HepG2 (cell line): ENCODE results near the gene PTPRQ. TPM values are rescaled to one million over a fixed set of nuclear protein-coding genes. Genes with fewer than 3 reads are reported as not detected.

Experiments used
- ATAC-seq: fragments of 200-7000 bp; cut with Tn5 transposase; 3 replicates; pipeline ENCODE4 v1.9.1; 2020; ENCODE audit warnings: mild to moderate bottlenecking, moderate library complexity
- BruUV-seq: library from RNA; stranded (reverse); fragments of 400-500 nt; replicated peaks from 2 replicates; lab custom pipeline; 2021; lab: Mats Ljungman, UMichigan
- CTCF ChIA-PET: fragments of 300-600 bp; formaldehyde crosslinking; extraction: SDS; loops from one replicate; lab custom pipeline; 2021; ENCODE audit warnings: low total read pairs, inconsistent platforms, low intra/inter-chr PET ratio; lab: Yijun Ruan, JAX
- POLR2A ChIA-PET: fragments of 350-600 bp; sonication (Branson Sonifier 250); formaldehyde crosslinking; loops from one replicate; lab custom pipeline; 2020; ENCODE audit warnings: antibody characterized with exemption, inconsistent platforms; lab: Yijun Ruan, JAX
- DNase-seq: peaks from one replicate; pipeline ENCODE4 v3.0.0-alpha.2; 2015; ENCODE audit warnings: low spot score
- FAIRE-seq: peaks from 3 replicates; lab custom pipeline; 2011; peaks lifted over from hg19 to GRCh38; lab: Jason Lieb, UNC
- H2AFZ ChIP-seq: one replicate; pipeline ENCODE4 v1.6.1; 2011; ENCODE audit warnings: low read length, inconsistent platforms
- H3K27ac ChIP-seq: fragments of 300-600 bp; 3 replicates; pipeline ENCODE4 v1.8.0; 2011; ENCODE audit warnings: mixed run types, mild to moderate bottlenecking, mixed read lengths, low read length, inconsistent platforms; ENCODE audit not compliant: insufficient read depth; ENCODE audit errors: extremely low read length
- H3K27me3 ChIP-seq, 2 experiments: fragments of 200-600 bp in 1 of 2; 2 replicates in 1 of 2; 3 replicates in 1 of 2; pipeline versions ENCODE4 v1.6.0 to v1.8.0; 2011; ENCODE audit warnings: low read length in 2 of 2, mild to moderate bottlenecking in 2 of 2, moderate library complexity in 2 of 2, inconsistent platforms in 1 of 2; ENCODE audit not compliant: insufficient read depth in 2 of 2, control insufficient read depth in 1 of 2
- H3K36me3 ChIP-seq, 2 experiments: fragments of 200-600 bp in 1 of 2; replicated peaks in 1 of 2; 2 replicates in 1 of 2; 3 replicates in 1 of 2; pipeline versions ENCODE4 v1.5.1 to v1.8.0; 2011; ENCODE audit warnings: low read length in 2 of 2, inconsistent platforms in 1 of 2; ENCODE audit not compliant: insufficient read depth in 2 of 2, control insufficient read depth in 1 of 2
- H3K4me1 ChIP-seq: 2 replicates; pipeline ENCODE4 v1.5.1; 2012; ENCODE audit warnings: low read length, inconsistent platforms; ENCODE audit not compliant: insufficient read depth
- H3K4me2 ChIP-seq: 2 replicates; pipeline ENCODE4 v1.6.0; 2011; ENCODE audit warnings: low read depth, low read length, inconsistent platforms
- H3K4me3 ChIP-seq, 3 experiments: fragments of 200-600 bp in 1 of 3; sonication (generic), shearing (Covaris generic) in 1 of 3; replicated peaks in 1 of 3; 2 replicates each; pipeline ENCODE4 v1.5.1; 2011 to 2016; ENCODE audit warnings: low read length in 3 of 3, inconsistent platforms in 2 of 3, low read depth in 2 of 3, mild to moderate bottlenecking in 2 of 3, control low read depth in 1 of 3, mixed read lengths in 1 of 3; ENCODE audit not compliant: insufficient read depth in 1 of 3
- H3K79me2 ChIP-seq: one replicate; pipeline ENCODE4 v1.6.1; 2011; ENCODE audit warnings: low read length, inconsistent platforms; ENCODE audit not compliant: insufficient read depth
- H3K9ac ChIP-seq: 2 replicates; pipeline ENCODE4 v1.6.0; 2011; ENCODE audit warnings: mild to moderate bottlenecking, low read depth, low read length, inconsistent platforms; ENCODE audit not compliant: insufficient read depth
- H3K9me3 ChIP-seq: 2 replicates; pipeline ENCODE4 v1.5.1; 2012; ENCODE audit warnings: mild to moderate bottlenecking, low read length
- H4K20me1 ChIP-seq: 2 replicates; pipeline ENCODE4 v1.6.0; 2011; ENCODE audit warnings: inconsistent platforms, mild to moderate bottlenecking, low read length, moderate library complexity; ENCODE audit not compliant: insufficient read depth
- MNT ChIP-seq: fragments of 450-650 bp; IDR thresholded peaks from 2 replicates; pipeline ENCODE4 v1.6.1; 2016
- SPEN ChIP-seq: sonication (generic); formaldehyde crosslinking; IDR thresholded peaks from 2 replicates; pipeline ENCODE4 v1.5.1; 2020; ENCODE audit warnings: low read depth, mild to moderate bottlenecking, missing genetic modification reagents
- TAF15 ChIP-seq: fragments of 200-400 bp; formaldehyde crosslinking; IDR thresholded peaks from one replicate; pipeline ENCODE4 v1.6.1; 2018; ENCODE audit warnings: mild to moderate bottlenecking, low read depth, low read length; ENCODE audit not compliant: poor library complexity, severe bottlenecking
- ZIK1 ChIP-seq: sonication (generic); formaldehyde crosslinking; IDR thresholded peaks from 2 replicates; pipeline ENCODE4 v1.5.0; 2020; ENCODE audit warnings: mild to moderate bottlenecking, low read depth, missing genetic modification reagents, borderline replicate concordance
- WGBS: methylation state at CpG from one replicate; pipeline ENCODE4 v1.1.6; 2017; ENCODE audit warnings: low lambda C conversion rate; 5-methylcytosine and 5-hydroxymethylcytosine counted together
- in situ Hi-C: cut with HindIII; loops from 2 replicates; pipeline ENCODE4 v1.10.0; 2017; ENCODE audit warnings: low pct_unique_long_range_greater_than_20kb; ENCODE audit not compliant: extremely low pct_ligation_motif_present
- intact Hi-C: fragments of 100-400 bp; cut with micrococcal nuclease; formaldehyde crosslinking; loops from one replicate; pipeline ENCODE4 v1.10.0; 2022; ENCODE audit not compliant: unreplicated experiment
- polyA plus RNA-seq, 8 experiments: library from polyadenylated mRNA; depleted of rRNA in 3 of 8; stranded (reverse) in 7 of 8; unstranded in 1 of 8; fragments of >200 nt; fragmentation: Illumina TruSeq in 4 of 8; extraction: Trizol in 4 of 8; gene quantifications; 2 replicates each; pipeline versions ENCODE4 v1.2.1 to v1.2.3, GENCODE V29; 2011 to 2016; ENCODE audit warnings: low read depth in 4 of 8, missing spikeins in 1 of 8, mixed read lengths in 1 of 8; ENCODE audit not compliant: insufficient read depth in 1 of 8
- total RNA-seq, 5 experiments: library from RNA; depleted of rRNA; stranded (reverse); fragments of >200 nt; fragmentation: Illumina TruSeq; extraction: Trizol; gene quantifications; 2 replicates each; pipeline ENCODE4 v1.2.3, GENCODE V29; 2016; ENCODE audit warnings: low read depth in 1 of 5

The PTPRQ gene
- total and polyA plus RNA-seq, 2 of the 13 experiments (the other 11 are each of a cell fraction or from before 2014, with no cell fraction given) = not detected

DNA sequence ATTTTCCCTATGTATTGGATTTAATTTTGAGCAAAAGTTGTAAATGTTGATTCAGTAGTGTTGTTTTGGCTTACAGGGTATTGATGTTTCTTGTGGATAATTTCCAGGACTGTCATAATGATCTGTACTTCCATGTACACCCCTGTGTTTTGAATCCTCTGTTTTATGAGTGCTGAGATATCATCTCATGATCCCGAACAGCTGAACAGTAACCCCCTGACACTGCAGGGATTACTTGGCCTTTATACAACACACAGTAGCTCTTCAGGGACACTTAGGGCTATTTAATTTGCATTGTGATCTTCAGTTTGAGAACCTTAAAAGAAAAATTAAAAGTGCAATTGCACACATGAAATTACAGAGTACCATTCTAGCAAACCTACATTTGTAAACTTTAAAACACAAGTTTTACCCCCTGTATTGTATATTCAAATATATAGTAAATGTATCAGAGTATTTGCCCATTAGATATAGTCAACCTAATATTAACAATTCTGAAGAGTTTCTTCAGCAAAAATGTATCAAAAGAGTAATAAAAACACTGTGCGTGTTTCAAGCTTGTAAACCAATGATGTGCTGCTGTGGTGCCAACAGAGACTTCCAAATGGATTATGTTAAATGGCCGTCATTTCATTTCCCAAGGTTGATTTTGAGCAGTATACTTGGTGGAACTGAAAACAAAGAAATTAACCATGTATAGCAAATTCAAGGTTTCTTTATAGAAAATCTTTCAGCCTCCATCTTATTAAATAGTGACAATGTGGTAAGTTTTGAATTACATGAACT, 235.5 kb downstream of the PTPRQ start:
- intact Hi-C loops (no loop called here), in situ Hi-C loops (no loop called here)
- no peaks in the 10 kb centered on the region for H3K4me1 ChIP-seq
- no peak overlapping the region for H2AFZ ChIP-seq
- H3K9me3 ChIP-seq = no peaks in the 10 kb centered on the region
- BruUV-seq = no TSS peak
- no peak overlapping the region for H3K4me2 ChIP-seq
- no peaks in the 10 kb centered on the region for H3K79me2 ChIP-seq
- DNase-seq = no peak
- ATAC-seq = no peak
- no peak overlapping the region for H3K4me3 ChIP-seq
- FAIRE-seq = no peak
- H3K36me3 ChIP-seq = no peaks in the 10 kb centered on the region
- H3K9ac ChIP-seq = no peak overlapping the region
- ChIA-PET POLR2A (no interaction called here), CTCF (no interaction called here)
- TF ChIP-seq ZIK1 (CRISPR knock-in tag) = no peak
- no peak overlapping the region for H3K27ac ChIP-seq
- H4K20me1 ChIP-seq = no peaks in the 10 kb centered on the region
- no peaks in the 10 kb centered on the region for H3K27me3 ChIP-seq
- WGBS = 44% methylated on average over 3 of the region's 3 CpGs

DNA sequence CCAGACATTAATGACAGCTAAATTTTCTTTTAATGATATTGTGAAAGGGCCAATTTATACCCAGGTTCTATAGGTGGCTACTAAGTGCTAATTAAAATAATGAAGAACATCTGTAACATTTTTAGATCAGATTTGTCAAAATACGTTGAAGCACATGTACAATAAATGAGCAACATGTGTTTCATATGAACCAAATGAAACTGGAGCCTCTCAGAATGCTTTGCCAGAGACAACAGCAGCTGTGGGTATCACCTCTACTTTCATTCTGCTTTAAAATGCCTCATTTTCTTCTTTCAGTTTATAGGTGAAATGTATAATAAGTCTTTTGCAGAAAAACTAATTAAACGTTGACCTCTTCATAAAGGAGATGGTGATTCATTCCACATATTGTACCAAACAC, 237.3 kb downstream of the PTPRQ start:
- FAIRE-seq (no peak), ATAC-seq (no peak), DNase-seq (no peak)
- Histone ChIP-seq H3K4me3 (no peak overlapping the region), H4K20me1 (no peaks in the 10 kb centered on the region), H3K79me2 (no peaks in the 10 kb centered on the region), H3K27me3 (no peaks in the 10 kb centered on the region), H3K4me2 (no peak overlapping the region), H3K4me1 (no peaks in the 10 kb centered on the region), H3K27ac (no peak overlapping the region), H3K9me3 (no peaks in the 10 kb centered on the region), H3K36me3 (no peaks in the 10 kb centered on the region), H3K9ac (no peak overlapping the region), H2AFZ (no peak overlapping the region)
- POLR2A ChIA-PET = no interaction called here
- no peak for TF ChIP-seq SPEN (CRISPR knock-in tag)
- TF ChIP-seq MNT = peak; percentile 77
- TF ChIP-seq TAF15 = no peak
- 0% methylated on average over 2 of the region's 2 CpGs for WGBS
- CTCF ChIA-PET = no interaction called here
- intact Hi-C loops = no loop called here
- no TSS peak for BruUV-seq
- in situ Hi-C loops = no loop called here
